NB4 (cell line): ENCODE data around the gene TCF12.

Experiments used
- MAX ChIP-seq: IDR thresholded peaks from 2 replicates; pipeline ENCODE4 v1.6.1; 2011; ENCODE audit warnings: low read depth, low read length
- MYC ChIP-seq: IDR thresholded peaks from 2 replicates; pipeline ENCODE4 v1.6.1; 2011; ENCODE audit warnings: low read depth, low read length
- POLR2A ChIP-seq: IDR thresholded peaks from 2 replicates; pipeline ENCODE4 v1.6.1; 2011; ENCODE audit warnings: mild to moderate bottlenecking; ENCODE audit not compliant: insufficient read length; ENCODE audit errors: extremely low read depth
- TF ChIP-seq, protein P1 (sequence below): IDR thresholded peaks from one replicate; pipeline ENCODE4 v1.5.1; 2012; ENCODE audit warnings: low read depth, low read length

DNA sequence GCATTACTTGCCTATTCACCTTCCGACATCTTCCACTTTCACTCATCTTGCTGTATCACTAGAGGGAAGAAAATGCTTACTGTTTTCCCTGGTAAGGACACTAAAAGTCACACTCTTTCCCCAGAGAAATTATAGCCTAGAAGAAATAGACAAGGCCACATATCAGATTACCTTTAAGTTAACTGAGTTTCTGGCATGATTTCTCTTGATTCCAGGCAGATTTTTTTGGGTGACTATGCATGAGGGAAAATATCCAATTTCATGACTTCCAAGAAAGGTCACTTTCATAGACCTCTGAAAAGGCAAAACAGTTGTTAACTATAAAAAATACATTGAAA lies 30.3 kb downstream of the TCF12 start:
- no peak for TF ChIP-seq POLR2A
- TF ChIP-seq, protein P1, sequence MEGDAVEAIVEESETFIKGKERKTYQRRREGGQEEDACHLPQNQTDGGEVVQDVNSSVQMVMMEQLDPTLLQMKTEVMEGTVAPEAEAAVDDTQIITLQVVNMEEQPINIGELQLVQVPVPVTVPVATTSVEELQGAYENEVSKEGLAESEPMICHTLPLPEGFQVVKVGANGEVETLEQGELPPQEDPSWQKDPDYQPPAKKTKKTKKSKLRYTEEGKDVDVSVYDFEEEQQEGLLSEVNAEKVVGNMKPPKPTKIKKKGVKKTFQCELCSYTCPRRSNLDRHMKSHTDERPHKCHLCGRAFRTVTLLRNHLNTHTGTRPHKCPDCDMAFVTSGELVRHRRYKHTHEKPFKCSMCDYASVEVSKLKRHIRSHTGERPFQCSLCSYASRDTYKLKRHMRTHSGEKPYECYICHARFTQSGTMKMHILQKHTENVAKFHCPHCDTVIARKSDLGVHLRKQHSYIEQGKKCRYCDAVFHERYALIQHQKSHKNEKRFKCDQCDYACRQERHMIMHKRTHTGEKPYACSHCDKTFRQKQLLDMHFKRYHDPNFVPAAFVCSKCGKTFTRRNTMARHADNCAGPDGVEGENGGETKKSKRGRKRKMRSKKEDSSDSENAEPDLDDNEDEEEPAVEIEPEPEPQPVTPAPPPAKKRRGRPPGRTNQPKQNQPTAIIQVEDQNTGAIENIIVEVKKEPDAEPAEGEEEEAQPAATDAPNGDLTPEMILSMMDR, result no peak
- TF ChIP-seq MAX, result no peak
- TF ChIP-seq MYC, result no peak
